Stimulated activated CD4-positive, alpha-beta T cell treated with anti-CD3 and anti-CD28 coated beads, Interleukin-4, amount 100 ng/mL, for 48 hours (primary cell): ENCODE results near the gene TBL1X.

Experiments used
- DNase-seq, 2 donors: peaks; one replicate each; pipeline ENCODE4 v3.0.0-alpha.2; 2020; ENCODE audit warnings: low read depth in 2 of 2

The TBL1X gene

DNA sequence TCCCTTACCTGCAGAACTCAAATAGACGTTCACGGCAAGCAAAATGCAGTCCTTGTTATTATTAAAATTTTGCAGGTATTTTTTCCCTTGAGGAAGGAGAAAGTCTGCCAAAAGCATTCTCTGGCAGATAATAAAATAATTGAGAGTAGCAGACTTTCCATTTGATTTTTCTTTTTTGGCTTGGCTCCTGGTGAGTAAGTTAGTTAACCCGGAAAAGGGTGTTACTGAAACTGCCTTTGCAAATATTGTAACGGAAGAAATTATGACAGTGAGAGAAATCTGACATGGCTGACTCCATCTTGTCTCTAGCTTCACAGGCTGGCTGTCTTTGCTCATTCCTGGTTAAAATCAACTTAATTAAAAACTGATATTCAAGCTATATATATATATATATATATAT is 200.3 kb downstream of the TBL1X start:
- DNase-seq = no peak

DNA sequence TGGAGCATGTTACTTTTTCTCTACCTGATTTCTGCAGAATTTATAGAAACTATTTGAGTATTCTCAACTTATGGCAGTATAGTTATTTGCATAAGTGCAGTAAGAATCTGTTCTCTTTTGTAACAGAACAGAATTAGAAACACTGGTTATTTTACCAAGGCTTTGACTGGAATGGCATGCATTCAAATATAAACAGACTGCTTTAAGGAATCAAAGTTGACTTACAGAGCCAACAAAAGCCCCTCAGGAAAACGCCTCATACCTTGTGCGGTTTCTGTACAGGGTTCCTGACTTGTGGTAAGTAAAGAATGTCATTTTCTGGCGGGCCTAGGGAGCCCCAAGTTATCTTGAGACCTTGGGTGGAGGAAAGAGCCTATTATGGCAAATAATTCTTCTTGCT is 203.7 kb downstream of the TBL1X start:
- DNase-seq = no peak

DNA sequence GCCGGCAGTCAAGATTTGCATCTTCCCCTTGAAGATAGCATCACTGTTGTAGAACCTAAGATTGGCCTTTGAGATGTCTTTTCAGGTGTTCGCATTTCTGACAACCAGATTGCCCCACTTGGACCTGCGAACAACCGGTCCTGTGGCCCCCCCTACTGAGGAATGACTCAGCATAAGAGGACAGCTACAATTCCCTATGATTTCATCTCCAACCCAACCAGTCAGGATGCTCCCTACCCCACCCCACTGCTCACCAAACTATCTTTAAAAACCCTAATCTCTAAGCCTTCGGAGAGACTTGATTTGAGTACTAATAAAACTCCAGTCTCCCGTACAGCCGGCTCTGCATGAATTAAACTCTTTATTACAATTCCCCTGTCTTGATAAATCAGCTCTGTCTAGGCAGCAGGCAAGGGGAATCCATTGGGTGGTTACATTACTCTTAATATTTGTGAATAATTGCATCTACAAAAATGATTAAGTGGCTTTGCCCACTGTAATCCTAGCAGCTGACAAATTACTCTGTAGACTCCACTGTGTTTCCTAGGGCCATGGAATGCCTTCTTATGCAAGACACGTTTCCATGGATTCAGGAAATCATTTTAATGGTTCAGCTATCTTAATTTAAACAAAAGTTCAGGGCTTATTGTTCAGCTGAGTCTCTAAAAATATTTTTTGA is 205.4 kb downstream of the TBL1X start:
- DNase-seq = no peak

DNA sequence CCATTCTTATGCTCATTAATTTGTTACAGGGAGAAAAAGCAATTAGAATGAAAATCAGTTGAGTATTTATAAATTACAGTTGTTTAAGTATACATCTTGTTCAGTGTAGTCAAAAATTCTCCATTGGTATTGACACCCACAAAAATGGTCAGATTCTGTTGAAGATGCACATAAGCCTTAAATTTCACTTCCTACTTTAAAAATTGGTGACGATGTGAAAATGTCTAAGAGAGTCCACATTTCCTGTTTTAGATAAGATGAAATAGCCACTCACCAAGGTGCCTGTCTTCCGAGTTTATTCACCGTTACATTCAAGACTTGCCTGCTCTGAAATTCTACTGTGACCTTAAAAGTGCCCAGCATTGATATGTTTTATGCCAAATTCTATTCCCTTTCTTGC is 207.1 kb downstream of the TBL1X start:
- DNase-seq = no peak

DNA sequence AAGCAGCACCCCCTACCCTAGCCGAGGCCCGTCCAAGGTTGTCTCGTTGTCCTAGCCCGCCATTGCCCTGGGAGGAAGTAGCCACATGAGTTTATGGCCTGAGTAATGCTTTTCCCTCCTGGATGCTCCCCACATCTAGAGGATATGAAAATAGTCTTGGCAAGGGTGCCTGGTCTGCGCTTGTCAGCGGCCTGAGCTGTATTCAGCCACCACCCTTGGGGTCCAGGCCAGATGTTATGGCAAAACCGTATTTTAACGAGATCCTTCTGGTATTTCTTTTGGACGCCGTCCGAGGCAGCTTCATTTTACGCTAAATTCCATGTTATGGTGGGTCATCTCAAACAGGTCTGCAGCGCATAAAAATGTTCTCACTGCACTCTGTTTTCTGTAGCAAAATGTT is 211.4 kb downstream of the TBL1X start:
- no peak for DNase-seq

DNA sequence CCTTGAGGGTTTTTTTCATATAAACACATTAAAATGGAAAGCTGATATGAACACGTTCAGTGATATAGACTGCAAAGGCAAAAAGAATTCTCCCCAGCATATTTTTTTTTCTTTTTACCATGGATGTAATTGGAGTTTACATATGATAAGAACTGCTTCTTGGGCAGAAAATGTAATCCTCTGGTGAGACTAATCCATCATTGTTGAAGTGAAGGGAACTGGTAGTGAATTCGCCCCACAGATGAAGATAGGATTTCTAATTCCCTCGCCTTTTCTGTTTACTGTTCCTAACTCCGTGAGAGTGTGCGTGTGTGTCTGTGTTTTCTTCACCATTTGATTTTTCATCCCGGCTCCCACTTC is 211.9 kb downstream of the TBL1X start:
- no peak for DNase-seq

DNA sequence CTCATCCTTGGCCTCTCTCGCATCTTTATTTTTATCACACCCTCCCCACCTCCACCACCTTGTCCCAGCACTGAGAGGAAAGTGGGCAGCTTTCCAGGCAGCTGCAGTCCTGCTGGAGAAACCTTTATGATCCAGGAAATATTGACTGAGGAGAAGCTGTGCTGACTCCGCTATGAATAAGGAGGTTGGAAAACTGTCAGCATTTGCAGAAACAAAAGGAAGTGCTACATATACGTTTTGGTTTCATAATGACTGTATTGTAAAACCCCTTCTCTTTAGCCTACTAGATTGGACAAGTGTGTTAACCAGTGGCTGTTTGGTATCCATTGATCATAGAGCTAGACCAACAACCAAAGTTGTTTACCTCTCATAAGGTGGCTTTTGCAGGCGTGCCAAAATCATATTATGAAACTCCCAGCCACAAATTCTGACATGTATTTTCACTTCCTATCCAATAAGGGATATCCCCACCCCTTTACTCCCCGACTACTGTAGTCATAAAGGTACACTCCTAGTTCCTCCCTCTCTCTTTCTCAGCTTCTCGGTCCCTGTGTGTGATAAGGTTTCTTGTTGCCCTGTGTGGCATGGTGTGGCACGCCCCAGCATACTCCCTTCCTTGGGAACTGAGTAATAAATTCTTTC is 212.4 kb downstream of the TBL1X start:
- peak in 1 of 2 donors; percentile 5 for DNase-seq

DNA sequence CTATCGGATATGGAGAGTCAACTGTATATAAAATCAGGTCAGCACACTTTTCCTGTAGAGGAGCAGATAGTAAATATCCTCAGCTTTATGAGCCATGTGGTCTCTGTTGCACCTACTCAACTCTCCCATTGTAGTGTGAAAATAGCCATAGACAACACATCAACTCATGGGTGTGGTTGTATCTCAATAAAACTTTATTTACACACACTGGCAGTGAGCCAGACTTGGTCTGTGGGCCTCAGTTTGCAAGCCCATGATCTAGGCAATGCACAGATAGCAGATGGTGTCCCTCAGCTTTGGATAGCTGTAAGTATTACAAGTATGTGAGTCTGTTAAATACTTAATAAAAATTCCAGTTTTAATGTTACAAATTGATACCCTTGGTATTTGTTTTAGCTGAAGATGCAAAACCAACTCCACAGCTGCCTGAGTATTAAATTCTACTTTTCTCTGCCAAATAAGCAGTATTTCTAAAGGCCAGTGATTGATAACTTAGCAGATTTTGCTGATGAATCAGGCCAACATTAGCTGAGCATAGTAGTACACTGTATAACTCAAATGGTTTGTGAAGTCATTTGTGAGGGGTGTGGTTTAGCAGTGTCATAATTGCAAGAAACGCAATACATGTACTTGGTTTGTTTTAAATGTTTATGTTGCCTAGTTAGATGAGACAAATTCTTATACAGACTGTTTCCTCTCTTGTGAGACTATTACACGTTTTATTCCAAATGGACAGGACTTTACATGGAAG is 213.5 kb downstream of the TBL1X start:
- no peak for DNase-seq

DNA sequence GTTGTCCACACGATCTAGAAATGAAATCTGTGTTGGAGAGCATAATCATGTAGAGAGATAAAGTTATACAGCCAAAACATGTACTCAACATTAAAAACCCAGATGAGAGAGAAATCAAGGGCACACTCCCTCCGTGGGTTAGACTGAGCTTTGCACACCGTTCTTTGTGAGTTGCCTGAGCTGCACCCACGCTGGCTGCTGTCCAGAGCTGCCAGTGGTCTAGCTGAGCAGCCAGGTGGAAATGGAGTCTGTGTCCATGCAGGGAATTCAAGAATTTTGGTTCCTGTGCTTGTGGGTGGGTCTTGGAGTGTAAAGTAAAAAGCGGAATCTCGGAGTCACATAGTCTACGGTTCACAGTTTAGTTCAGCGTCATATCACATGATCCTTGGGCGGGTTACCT is 216.2 kb downstream of the TBL1X start:
- DNase-seq = no peak

DNA sequence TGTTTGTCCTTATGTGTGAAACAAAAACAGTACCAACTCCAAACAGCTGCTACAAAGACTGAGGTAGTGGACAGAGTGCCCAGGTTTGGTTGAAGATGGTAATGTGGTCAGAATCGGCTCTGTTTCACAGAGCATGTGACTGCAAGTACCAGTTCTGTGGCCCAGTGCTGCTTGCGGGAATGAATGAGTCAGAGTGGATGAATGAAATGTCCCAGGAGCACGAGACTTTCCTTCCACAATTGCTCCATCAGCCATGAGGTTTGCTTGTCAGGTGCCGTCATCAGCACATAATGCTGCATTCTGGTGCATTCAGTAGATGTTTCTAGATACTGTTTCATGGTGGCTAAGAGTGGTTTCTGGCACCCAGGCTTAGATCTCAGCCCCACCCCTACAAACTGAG is 216.6 kb downstream of the TBL1X start:
- DNase-seq = no peak

DNA sequence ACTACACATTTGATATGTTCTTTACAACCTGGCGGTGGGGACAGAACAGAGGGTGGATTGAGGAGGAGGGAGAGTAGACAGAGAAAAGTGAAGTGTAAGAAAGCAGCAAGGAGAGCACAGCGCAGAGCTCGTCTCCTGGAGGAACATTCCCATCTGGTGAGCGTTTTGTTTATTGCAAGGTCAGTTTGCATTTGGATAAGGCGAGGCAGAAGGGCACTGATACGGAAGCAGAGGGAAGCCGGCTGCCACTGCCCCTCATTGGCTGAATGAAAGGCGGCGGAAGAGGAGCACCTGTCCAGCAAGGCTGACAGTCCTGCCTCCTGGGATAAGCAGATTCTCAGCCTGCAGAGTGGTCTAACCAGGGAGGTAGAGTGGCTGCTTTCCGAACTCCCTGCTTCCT is 217.6 kb downstream of the TBL1X start:
- no peak for DNase-seq

DNA sequence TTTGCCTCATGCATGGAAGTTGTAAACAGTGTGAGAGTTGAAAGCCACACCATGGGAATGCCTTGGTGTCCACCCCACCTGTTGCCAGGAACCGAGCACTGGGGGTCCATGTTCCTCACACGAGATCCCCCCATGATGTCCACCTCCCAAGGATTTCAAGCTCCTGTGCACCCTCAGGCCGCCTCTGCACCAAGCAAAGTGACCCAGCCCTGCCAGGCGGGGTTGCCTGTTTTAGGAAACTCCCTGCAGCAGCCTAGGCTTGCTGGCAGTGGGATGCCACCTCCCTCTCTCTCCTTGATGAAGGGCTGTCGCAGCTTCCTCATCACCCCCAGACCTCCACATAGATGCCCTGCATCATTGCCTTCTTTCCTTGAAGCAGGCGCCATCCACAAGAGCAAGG is 218.0 kb downstream of the TBL1X start:
- DNase-seq = no peak

DNA sequence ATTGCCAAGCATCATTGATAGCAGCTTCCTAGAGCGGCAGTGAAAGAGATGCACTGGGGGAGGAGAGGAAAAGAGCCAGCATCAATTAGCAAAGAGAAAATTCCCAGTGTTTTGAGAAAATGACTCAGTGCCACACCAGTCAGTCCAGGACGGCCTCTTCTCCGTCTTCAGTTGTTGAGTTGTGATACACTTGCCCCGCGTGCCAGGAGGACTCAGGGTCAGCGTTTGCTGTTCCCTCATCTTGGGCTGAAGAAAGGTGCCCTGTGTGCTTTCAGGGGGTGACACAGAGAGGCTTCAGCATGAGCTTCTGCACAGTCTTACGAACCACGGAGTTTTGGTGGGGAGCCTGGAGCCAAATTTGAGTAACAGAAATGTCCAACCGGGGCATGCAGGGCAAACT is 218.5 kb downstream of the TBL1X start:
- no peak for DNase-seq

DNA sequence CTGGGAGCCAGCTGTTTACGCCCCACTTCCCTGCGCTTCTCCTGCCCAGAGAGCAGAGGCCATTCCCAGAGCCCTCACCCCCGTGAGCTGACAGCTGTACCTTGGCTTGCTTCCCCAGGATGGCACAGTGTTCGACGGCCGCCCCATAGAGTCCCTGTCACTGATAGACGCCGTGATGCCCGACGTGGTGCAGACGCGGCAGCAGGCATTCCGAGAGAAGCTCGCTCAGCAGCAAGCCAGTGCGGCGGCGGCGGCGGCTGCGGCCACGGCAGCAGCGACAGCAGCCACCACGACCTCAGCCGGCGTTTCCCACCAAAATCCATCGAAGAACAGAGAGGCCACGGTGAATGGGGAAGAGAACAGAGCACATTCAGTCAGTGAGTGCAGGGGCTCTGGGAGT is 223.0 kb downstream of the TBL1X start:
- DNase-seq = no peak

DNA sequence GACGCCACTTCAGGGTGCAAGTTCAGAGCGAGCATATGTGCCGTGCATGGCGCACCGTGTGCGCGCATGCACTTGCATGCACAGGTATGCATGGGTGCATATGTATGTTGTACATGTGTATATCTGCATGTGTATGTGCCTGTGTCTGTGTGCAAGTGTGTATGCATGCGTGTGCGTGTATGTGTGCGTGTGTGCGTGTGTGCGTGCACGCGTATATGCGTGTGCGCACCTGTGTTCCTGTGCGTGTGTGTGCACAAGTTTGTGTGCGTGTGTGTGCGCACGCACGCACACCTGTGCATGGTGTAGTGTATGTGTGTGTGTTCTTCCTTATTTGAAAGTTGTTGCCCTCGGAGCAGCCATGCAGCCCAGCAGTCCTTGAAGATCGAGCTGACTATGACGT is 224.0 kb downstream of the TBL1X start:
- DNase-seq = no peak

DNA sequence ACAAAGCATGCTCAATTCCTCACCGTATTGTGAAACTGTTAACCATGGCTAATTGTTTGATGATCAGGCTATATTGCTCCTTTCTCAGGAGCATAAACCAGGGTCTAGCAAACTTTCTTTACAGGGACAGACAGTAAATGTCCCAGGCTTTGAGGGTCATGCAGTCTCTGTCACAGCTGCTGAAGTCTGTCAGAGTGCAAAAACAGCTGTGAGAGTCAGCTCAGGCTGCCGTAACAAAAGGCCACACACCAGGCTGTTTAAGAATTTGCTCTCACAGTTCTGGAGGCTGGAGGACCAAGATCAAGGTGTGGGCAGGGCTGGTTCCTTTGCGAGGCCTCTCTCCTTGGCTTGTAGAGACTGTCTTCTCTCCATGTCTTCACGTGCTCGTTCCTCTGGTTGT is 225.2 kb downstream of the TBL1X start:
- DNase-seq = no peak

DNA sequence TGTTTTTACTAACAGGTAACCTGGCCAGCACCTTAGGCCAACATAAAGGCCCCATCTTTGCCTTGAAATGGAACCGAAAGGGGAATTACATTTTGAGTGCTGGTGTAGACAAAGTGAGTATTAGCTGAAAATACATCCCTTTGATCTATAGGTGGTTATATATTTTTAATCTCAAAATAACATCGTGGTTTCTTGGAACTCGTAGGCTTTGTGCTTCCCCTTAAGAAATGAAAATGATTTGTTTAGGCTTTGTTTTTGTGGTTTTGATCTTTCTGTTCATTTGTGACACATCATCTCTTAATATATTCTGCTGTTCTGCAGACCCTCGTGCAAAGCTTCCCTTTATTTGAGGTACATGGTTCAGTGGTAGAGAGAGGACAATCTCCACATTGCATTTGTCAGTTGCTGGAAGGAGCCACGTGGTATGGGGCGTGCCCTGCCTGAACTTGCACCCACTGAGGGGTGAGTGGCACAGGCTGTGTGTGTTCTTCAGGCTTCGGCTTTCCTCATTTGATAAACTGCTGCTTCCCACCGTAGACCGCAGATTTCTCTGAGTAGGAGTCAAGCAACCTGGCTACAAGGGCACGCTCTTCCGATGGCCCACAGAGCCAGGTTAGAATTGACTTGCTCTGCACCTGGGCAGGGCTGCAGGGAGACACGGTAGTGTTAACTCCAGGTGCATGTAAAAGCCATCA is 228.6 kb downstream of the TBL1X start:
- no peak for DNase-seq

DNA sequence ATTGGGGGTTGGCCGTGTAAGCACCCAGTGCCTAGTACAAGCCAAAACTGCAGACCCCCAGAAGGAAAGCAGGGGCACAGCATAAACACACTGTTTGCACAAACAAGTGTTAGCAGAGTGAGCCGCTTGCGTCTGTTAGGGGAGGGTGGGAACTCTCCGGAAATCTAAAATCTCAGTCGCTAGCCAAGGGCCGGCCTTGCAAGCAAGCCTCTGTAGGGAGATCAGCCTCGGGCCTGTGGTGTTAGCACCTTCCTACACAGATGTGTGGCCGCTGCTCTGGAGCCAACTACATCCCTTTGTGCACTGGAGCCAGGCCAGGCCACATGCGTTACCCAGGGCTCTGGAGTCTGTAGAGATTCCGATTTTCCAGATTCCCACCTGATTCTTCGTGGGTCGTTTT is 233.7 kb downstream of the TBL1X start:
- DNase-seq = no peak

DNA sequence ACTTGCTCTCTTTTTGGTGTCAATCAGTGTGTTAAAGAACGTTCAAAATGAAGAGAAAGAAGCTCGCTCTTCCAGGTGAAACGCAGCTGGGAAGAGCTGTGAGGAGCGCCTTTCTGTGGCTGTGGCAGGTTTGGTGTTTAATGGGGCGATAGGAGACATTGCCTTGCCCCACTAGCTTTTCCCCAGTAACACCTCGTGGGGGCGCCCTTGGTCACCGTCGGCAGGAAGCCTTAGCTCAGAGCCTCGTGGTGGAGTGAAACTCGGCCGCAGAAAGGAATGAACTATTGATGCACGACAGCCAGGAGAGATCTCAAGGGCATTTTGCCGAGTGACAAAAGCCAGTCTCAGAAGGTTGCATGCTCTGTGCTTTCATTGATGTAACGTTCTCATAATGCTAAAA is 235.7 kb downstream of the TBL1X start:
- no peak for DNase-seq

DNA sequence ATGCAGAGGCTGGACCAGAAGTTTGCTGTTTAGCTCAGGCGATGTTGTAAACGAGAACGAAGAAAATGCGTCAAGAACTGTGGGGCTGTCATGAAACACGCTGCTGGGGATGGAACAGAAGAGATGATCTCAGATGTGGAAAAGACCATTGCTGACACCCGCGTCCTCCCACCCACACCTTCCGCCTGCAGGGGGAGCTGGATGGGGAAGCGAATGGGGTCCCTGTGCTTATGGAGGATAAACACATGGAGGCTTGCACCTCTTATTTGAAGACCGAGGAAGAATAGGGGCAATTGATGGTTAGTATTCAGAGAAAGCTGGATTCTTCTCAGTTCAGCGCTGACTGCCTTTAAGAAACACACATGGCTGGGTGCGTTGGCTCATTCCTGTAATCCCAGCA is 236.9 kb downstream of the TBL1X start:
- DNase-seq = no peak

DNA sequence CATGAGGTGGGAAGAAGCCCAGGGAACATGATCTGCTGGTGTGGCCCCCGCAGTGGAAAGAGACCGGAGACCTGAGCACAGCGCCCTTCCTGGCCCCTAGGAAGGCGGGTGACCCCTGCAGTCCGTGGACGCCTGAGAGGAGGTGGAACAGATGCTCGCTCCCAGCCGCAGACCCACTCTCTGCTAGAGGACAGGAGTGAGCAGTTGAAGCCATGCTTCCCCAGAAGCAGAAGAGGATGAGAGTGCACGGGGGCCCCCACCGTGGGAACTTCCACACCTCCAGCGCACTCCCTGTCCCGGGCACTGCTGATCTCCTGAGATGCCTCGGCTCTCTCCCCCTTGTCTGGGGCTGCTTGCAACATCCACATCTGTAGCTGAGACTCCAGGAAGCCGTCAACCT is 238.5 kb downstream of the TBL1X start:
- DNase-seq = no peak

DNA sequence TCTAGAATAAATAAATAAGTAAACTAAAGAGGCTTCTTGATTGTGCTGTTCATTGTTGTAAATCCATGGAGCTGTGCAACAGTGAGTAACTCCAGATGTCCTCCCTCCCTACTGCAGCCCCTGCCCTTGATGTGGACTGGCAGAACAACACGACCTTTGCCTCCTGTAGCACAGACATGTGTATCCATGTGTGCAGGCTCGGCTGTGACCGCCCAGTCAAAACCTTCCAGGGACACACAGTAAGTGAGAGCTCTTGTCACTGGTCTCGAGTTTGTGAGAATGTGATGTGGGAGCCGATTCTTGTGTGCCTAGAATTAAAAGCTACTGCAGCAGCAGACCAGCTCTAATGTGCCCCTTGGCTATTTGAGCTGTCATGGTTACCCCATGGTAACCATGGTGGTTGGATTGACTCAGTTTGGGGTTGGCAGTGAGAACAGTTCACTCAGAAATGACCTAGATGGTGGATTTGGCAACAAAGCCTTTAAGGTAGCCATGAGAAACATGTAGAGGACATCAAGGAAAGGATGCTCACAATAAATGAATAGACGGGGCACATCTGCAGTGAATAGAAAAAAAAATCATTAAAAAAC is 240.1 kb downstream of the TBL1X start:
- DNase-seq = no peak
